ENCODE data around the gene GABRA5.
"Not testable (repeated sequence)": the region's sequence is repeated elsewhere in the genome, so short reads cannot be mapped to it uniquely, and the experiment has no call there.

The GABRA5 gene

DNA sequence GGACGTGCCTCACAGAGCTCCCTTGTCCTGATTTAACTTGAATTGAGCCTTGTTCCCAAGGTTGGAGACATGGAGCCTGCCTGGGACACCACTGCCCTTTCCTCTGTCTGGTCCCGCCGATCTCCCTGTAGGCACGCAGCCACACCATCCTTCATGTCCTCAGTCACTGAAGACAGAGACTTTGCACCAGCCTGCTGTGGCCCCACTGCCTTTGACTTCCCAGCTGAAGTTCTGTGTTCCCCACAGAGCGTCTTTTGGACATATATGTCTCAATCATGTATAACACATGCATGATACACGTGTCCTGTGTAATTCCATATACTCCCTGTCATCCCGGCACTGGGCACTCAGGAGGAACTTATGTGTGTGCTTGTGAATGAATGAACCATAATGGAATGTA lies 23.6 kb downstream of the GABRA5 start:
- H3K36me3 ChIP-seq (ENCODE audit: control insufficient read depth, insufficient read depth, low read length) = no peaks in the 10 kb centered on the region
- no peak overlapping the region for H3K4me3 ChIP-seq (ENCODE audit: insufficient read depth, low read depth, low read length, poor library complexity, severe bottlenecking)
- H3K4me1 ChIP-seq (ENCODE audit: control insufficient read depth, insufficient read depth, low read length, poor library complexity, severe bottlenecking) = no peaks in the 10 kb centered on the region
- H3K27ac ChIP-seq (ENCODE audit: insufficient read depth, low read length, poor library complexity, severe bottlenecking) = no peak overlapping the region
- no peaks in the 10 kb centered on the region for H3K9me3 ChIP-seq (ENCODE audit: control insufficient read depth, low read length)
- H3K27me3 ChIP-seq (replicated peaks; ENCODE audit: control insufficient read depth, insufficient read depth, low read length, poor library complexity, severe bottlenecking) = no peaks in the 10 kb centered on the region
- DNase-seq = no peak

DNA sequence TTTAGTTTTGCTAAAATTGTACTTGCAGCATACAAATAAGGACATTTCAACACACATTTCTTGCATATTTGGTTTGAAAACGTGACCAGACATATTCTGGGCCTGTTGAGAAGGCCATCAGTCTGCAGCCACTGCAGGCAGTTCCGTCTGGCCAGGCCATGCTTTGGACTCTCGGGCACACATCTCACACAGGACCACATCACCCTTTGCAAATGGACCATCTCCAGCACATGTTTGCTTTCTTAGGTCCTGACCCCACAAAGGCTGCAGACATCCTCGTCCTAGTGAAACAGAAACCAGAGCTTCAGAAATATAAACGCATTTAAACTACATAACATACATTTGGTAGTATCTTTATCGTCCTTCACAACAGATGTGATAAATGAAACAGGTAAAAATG lies 24.1 kb downstream of the GABRA5 start:
- no peaks in the 10 kb centered on the region for H3K36me3 ChIP-seq (ENCODE audit: control insufficient read depth, insufficient read depth, low read length)
- DNase-seq = no peak
- no peaks in the 10 kb centered on the region for H3K9me3 ChIP-seq (ENCODE audit: control insufficient read depth, low read length)
- no peaks in the 10 kb centered on the region for H3K27me3 ChIP-seq (replicated peaks; ENCODE audit: control insufficient read depth, insufficient read depth, low read length, poor library complexity, severe bottlenecking)
- H3K4me3 ChIP-seq (ENCODE audit: insufficient read depth, low read depth, low read length, poor library complexity, severe bottlenecking) = no peak overlapping the region
- H3K4me1 ChIP-seq (ENCODE audit: control insufficient read depth, insufficient read depth, low read length, poor library complexity, severe bottlenecking) = no peaks in the 10 kb centered on the region
- H3K27ac ChIP-seq (ENCODE audit: insufficient read depth, low read length, poor library complexity, severe bottlenecking) = no peak overlapping the region

DNA sequence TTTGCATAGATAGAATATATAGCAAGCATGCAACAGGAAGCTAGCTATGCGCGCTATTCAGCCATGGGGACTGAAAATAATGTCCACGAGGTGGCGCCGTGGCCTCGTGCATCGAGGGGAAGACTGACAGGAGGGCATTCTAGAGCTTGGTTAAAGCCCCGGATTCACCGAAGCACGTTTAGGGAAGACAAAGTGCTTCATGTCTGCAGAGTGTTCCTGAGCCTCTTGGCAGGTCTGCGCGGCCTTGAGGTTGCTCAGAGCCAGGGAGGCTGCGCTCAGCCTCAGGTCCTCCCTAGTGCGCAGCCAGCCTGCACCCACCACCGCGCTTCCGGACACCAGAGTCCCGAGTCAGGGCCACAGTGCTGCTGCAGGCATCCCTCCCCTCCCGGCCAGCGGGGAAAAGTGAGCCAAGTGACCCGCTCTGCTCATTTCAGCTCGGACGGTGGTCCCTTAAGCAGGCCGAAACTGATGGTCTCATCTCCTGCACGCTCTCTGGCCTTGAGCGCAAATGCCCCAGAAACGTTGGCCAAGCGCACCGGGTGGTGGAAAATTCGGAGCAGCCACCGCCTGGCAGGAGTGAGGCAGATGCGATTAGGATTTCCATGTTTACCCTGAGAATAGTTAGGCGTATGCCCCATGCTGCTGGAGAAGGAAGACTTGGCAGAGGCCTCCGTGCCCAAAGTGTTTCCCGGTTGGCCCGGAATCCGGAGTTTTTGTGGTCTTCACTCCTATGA lies 24.8 kb downstream of the GABRA5 start:
- no peaks in the 10 kb centered on the region for H3K9me3 ChIP-seq (ENCODE audit: control insufficient read depth, low read length)
- no peak overlapping the region for H3K27ac ChIP-seq (ENCODE audit: insufficient read depth, low read length, poor library complexity, severe bottlenecking)
- no peaks in the 10 kb centered on the region for H3K36me3 ChIP-seq (ENCODE audit: control insufficient read depth, insufficient read depth, low read length)
- no peak overlapping the region for H3K4me3 ChIP-seq (ENCODE audit: insufficient read depth, low read depth, low read length, poor library complexity, severe bottlenecking)
- no peaks in the 10 kb centered on the region for H3K27me3 ChIP-seq (replicated peaks; ENCODE audit: control insufficient read depth, insufficient read depth, low read length, poor library complexity, severe bottlenecking)
- no peak for DNase-seq
- no peaks in the 10 kb centered on the region for H3K4me1 ChIP-seq (ENCODE audit: control insufficient read depth, insufficient read depth, low read length, poor library complexity, severe bottlenecking)

DNA sequence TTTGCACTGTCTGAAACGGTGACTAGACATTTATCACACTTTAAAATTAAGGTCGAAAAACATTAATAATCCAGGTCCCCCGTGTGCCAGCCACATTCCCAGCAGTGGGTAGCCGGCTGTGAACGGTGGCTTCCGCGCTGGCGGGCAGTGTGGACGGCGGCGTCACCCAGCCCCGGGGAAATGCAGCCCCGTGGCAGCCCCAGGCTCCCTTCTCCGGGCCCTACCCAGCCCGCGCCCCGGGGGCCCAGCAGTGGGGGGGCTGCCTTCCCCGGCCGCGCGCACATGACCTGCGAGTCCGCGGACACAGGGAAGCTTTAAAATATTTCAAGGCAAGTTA lies 25.3 kb downstream of the GABRA5 start:
- no peaks in the 10 kb centered on the region for H3K27me3 ChIP-seq (replicated peaks; ENCODE audit: control insufficient read depth, insufficient read depth, low read length, poor library complexity, severe bottlenecking)
- no peaks in the 10 kb centered on the region for H3K36me3 ChIP-seq (ENCODE audit: control insufficient read depth, insufficient read depth, low read length)
- no peaks in the 10 kb centered on the region for H3K4me1 ChIP-seq (ENCODE audit: control insufficient read depth, insufficient read depth, low read length, poor library complexity, severe bottlenecking)
- DNase-seq = no peak
- H3K9me3 ChIP-seq (ENCODE audit: control insufficient read depth, low read length) = no peaks in the 10 kb centered on the region
- H3K27ac ChIP-seq (ENCODE audit: insufficient read depth, low read length, poor library complexity, severe bottlenecking) = no peak overlapping the region
- H3K4me3 ChIP-seq (ENCODE audit: insufficient read depth, low read depth, low read length, poor library complexity, severe bottlenecking) = no peak overlapping the region

DNA sequence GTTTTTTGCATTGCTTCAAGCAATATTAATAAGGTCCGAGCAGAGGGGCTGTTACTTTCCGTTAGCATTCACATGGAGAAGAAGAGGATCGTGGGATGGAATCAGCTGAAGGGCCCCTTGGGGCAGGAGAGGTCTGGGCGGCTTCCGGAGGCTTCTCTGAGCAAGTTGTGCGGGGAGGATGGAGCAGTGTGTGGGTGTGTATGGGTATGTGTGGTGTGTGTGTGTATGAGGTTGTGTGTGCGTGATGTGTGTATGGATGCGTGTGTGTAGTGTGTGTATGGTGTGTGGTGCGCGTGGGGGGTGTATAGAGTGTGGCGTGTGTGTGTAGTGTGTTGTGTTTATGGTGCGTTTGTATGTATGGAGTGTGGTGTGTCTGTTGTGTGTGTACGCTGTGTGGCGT lies 25.8 kb downstream of the GABRA5 start:
- no peak for DNase-seq
- Histone ChIP-seq H3K4me1 (ENCODE audit: control insufficient read depth, insufficient read depth, low read length, poor library complexity, severe bottlenecking) (no peaks in the 10 kb centered on the region), H3K27me3 (replicated peaks; ENCODE audit: control insufficient read depth, insufficient read depth, low read length, poor library complexity, severe bottlenecking) (no peaks in the 10 kb centered on the region), H3K27ac (ENCODE audit: insufficient read depth, low read length, poor library complexity, severe bottlenecking) (no peak overlapping the region), H3K4me3 (ENCODE audit: insufficient read depth, low read depth, low read length, poor library complexity, severe bottlenecking) (no peak overlapping the region), H3K36me3 (ENCODE audit: control insufficient read depth, insufficient read depth, low read length) (no peaks in the 10 kb centered on the region), H3K9me3 (ENCODE audit: control insufficient read depth, low read length) (no peaks in the 10 kb centered on the region)

DNA sequence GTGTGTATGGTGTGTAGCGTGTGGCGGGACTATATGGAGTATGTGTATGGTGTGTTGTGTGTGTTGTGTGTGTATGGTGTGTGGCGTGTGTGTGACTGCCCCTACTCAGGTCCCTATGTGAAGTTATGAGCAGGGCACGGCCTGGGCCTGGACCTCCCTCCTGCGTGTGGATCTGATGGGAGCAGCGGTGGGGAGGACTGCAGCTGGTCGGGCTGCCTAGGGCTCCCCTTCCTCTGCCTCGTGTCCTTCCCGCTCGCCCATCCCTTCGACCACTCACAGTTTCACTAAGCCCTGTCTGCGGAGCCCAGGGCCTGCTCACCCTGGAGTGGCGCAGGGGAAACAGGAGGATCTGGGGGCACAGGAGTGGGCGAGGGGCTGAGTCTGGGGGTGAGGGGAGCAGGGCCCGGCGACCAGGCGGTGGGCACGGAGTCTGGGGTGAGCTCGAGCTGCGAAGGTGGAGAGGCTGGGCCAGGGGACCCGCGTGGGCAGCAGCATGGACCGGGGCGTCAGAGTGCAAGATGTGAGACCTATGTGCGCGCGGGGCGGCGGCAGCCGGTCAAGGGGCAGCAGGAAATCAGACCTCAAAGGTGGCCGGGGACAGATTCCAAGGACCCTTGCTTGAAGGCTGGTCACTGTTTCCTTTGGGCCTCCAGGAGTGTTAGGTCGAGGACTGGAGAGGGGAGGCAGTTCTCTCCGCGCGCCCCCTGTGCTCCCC lies 26.6 kb downstream of the GABRA5 start:
- no peaks in the 10 kb centered on the region for H3K27me3 ChIP-seq (replicated peaks; ENCODE audit: control insufficient read depth, insufficient read depth, low read length, poor library complexity, severe bottlenecking)

DNA sequence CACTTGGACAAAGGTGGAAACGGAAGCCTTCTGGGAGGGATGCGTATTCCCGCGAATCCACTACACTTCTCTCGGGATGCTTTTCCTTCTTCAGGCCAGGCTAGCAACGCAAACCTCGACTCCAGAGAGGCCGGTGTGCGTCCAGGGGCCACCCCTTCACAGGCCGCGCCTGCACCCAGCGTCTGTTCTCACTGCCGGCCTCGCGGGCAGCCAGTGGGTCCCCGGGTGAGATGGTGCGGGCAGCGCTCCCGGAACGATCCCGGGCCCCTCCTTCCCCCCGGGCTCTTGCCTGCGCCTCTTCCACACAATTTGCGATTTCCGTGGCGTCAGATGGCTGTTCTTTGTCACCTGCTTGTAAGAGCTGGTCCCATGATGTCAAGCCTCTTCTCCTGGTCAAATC lies 27.3 kb downstream of the GABRA5 start:
- Histone ChIP-seq H3K4me1 (ENCODE audit: control insufficient read depth, insufficient read depth, low read length, poor library complexity, severe bottlenecking) (no peaks in the 10 kb centered on the region), H3K4me3 (ENCODE audit: insufficient read depth, low read depth, low read length, poor library complexity, severe bottlenecking) (no peak overlapping the region), H3K27ac (ENCODE audit: insufficient read depth, low read length, poor library complexity, severe bottlenecking) (no peak overlapping the region), H3K27me3 (replicated peaks; ENCODE audit: control insufficient read depth, insufficient read depth, low read length, poor library complexity, severe bottlenecking) (no peaks in the 10 kb centered on the region), H3K36me3 (ENCODE audit: control insufficient read depth, insufficient read depth, low read length) (no peaks in the 10 kb centered on the region), H3K9me3 (ENCODE audit: control insufficient read depth, low read length) (peaks cover 5% of the 10 kb centered on the region)
- no peak for DNase-seq

More for the DNA sequence above, 26.6 kb downstream of the GABRA5 start:
- no peak for DNase-seq
- Histone ChIP-seq H3K36me3 (ENCODE audit: control insufficient read depth, insufficient read depth, low read length) (no peaks in the 10 kb centered on the region), H3K4me1 (ENCODE audit: control insufficient read depth, insufficient read depth, low read length, poor library complexity, severe bottlenecking) (no peaks in the 10 kb centered on the region), H3K9me3 (ENCODE audit: control insufficient read depth, low read length) (no peaks in the 10 kb centered on the region), H3K27ac (ENCODE audit: insufficient read depth, low read length, poor library complexity, severe bottlenecking) (no peak overlapping the region), H3K4me3 (ENCODE audit: insufficient read depth, low read depth, low read length, poor library complexity, severe bottlenecking) (no peak overlapping the region)

DNA sequence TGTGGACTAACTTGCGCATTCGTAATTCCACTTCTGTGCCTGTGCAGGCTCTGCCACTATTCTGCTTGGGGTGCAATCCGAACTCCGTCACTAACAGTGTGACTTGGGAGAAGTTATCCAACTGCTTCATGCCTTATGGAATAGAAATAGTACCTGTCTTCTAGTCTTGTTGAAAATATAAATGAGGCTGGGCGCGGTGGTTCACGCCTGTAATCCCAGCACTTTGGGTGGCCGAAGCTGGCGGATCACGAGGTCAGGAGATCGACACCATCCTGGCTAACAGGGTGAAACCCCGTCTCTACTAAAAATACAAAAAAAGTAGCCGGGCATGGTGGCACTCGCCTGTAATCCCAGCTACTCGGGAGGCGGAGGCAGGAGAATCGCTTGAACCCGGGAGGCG lies 28.5 kb downstream of the GABRA5 start:
- not testable (repeated sequence) for H3K27ac ChIP-seq (ENCODE audit: insufficient read depth, low read length, poor library complexity, severe bottlenecking); H3K4me1 ChIP-seq (ENCODE audit: control insufficient read depth, insufficient read depth, low read length, poor library complexity, severe bottlenecking); H3K27me3 ChIP-seq (replicated peaks; ENCODE audit: control insufficient read depth, insufficient read depth, low read length, poor library complexity, severe bottlenecking); H3K36me3 ChIP-seq (ENCODE audit: control insufficient read depth, insufficient read depth, low read length); DNase-seq; H3K4me3 ChIP-seq (ENCODE audit: insufficient read depth, low read depth, low read length, poor library complexity, severe bottlenecking)
- H3K9me3 ChIP-seq (ENCODE audit: control insufficient read depth, low read length) = peaks cover 11% of the 10 kb centered on the region

DNA sequence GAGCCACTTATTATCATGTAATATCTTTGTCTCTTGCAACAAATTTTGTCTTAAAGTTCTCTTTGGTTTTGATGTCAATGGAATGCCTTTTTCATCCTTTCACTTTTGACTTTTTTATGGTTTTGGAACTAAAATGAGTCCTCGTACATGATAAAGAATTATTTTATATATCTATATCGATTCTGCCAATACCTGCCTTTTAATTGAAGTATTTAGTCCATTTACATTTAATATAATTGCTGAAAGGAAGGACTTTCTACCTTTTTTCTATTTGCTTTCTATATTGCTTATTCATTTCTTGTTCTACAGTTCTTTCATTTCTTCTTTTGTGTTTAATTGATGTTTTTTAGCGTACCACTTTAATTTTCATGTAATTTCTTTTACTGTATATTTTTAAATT lies 32.8 kb downstream of the GABRA5 start:
- Histone ChIP-seq H3K4me3 (ENCODE audit: insufficient read depth, low read depth, low read length, poor library complexity, severe bottlenecking) (no peak overlapping the region), H3K4me1 (ENCODE audit: control insufficient read depth, insufficient read depth, low read length, poor library complexity, severe bottlenecking) (no peaks in the 10 kb centered on the region), H3K9me3 (ENCODE audit: control insufficient read depth, low read length) (peaks cover 11% of the 10 kb centered on the region), H3K27ac (ENCODE audit: insufficient read depth, low read length, poor library complexity, severe bottlenecking) (no peak overlapping the region), H3K27me3 (replicated peaks; ENCODE audit: control insufficient read depth, insufficient read depth, low read length, poor library complexity, severe bottlenecking) (no peaks in the 10 kb centered on the region), H3K36me3 (ENCODE audit: control insufficient read depth, insufficient read depth, low read length) (no peaks in the 10 kb centered on the region)
- no peak for DNase-seq

DNA sequence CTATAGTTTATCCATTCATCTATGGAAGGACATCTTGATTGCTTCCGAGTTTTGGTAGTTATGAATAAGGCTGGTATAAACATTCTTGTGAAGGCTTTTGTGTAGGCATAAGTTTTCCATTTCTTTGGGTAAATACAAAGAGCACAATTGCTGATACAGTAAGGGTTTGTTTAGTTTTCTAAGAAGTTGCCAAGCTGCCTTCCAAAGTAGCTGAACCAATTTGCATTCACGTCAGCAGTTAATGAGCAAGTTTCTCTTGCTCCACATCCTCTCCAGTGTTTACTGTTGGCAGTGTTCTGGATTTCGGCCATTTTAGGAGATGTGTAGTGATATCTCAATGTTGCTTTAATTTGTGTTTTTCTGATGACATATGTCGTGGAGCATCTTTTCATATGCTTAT lies 34.2 kb downstream of the GABRA5 start:
- no peak for DNase-seq
- H3K4me3 ChIP-seq (ENCODE audit: insufficient read depth, low read depth, low read length, poor library complexity, severe bottlenecking) = no peak overlapping the region
- H3K27ac ChIP-seq (ENCODE audit: insufficient read depth, low read length, poor library complexity, severe bottlenecking) = no peak overlapping the region

More for the DNA sequence above, 34.2 kb downstream of the GABRA5 start:
- H3K9me3 ChIP-seq (ENCODE audit: control insufficient read depth, low read length) = peaks cover 11% of the 10 kb centered on the region
- no peaks in the 10 kb centered on the region for H3K27me3 ChIP-seq (replicated peaks; ENCODE audit: control insufficient read depth, insufficient read depth, low read length, poor library complexity, severe bottlenecking)
- H3K36me3 ChIP-seq (ENCODE audit: control insufficient read depth, insufficient read depth, low read length) = no peaks in the 10 kb centered on the region
- H3K4me1 ChIP-seq (ENCODE audit: control insufficient read depth, insufficient read depth, low read length, poor library complexity, severe bottlenecking) = no peaks in the 10 kb centered on the region

All from effector memory CD4-positive, alpha-beta T cell (primary cell).